Measurements from ENCODE around the gene DET1.
A peak's percentile ranks its signal among the peaks of the same experiment; 100 is the strongest.

DET1 gene

DNA sequence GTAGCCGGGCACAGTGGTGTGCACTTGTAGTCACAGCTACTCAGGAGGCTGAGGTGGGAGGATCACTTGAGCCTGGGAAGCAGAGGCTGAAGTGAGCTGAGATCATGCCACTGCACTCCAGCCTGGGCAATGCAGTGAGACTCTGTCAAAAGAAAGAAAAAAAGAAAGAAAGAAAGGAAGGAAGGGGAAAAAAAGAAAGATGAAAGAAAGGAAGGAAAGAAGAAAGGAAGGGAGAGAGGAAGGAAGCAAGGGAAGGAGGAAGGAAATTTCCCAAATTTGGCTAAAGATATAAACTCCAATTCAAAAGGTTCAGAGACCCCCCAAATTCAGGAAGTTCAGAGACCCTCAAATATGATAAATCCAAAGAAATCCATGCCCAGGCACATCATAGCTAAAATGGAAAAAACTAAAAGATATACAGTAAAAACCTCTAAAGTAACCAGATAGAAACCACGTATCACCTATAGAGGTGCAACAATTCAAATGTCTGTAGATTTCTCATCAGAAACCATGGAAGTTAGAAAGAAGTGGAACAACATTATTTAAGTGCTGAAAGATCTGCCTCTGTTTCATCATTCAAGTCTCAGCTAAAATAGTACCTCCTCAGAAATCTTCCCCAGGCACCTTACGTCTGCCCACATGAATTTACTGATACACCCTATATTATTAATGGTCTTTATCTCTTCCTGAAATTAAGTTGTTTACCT, 10.7 kb downstream of the DET1 start:
- Histone ChIP-seq H3K9me3 (ENCODE audit: severe bottlenecking) (peaks cover 10% of the 10 kb centered on the region), H3K27me3 (ENCODE audit: insufficient read depth, low read depth, severe bottlenecking) (no peaks in the 10 kb centered on the region), H3K27ac (no peak overlapping the region), H3K4me3 (ENCODE audit: low read depth, low read length) (no peak overlapping the region), H3K36me3 (peaks cover 7% of the 10 kb centered on the region)
- TF ChIP-seq, protein P1, sequence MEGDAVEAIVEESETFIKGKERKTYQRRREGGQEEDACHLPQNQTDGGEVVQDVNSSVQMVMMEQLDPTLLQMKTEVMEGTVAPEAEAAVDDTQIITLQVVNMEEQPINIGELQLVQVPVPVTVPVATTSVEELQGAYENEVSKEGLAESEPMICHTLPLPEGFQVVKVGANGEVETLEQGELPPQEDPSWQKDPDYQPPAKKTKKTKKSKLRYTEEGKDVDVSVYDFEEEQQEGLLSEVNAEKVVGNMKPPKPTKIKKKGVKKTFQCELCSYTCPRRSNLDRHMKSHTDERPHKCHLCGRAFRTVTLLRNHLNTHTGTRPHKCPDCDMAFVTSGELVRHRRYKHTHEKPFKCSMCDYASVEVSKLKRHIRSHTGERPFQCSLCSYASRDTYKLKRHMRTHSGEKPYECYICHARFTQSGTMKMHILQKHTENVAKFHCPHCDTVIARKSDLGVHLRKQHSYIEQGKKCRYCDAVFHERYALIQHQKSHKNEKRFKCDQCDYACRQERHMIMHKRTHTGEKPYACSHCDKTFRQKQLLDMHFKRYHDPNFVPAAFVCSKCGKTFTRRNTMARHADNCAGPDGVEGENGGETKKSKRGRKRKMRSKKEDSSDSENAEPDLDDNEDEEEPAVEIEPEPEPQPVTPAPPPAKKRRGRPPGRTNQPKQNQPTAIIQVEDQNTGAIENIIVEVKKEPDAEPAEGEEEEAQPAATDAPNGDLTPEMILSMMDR (IDR thresholded peaks at IDR 0.05; ENCODE audit: low read depth, low read length) = no peak
- DNase-seq = no peak

DNA sequence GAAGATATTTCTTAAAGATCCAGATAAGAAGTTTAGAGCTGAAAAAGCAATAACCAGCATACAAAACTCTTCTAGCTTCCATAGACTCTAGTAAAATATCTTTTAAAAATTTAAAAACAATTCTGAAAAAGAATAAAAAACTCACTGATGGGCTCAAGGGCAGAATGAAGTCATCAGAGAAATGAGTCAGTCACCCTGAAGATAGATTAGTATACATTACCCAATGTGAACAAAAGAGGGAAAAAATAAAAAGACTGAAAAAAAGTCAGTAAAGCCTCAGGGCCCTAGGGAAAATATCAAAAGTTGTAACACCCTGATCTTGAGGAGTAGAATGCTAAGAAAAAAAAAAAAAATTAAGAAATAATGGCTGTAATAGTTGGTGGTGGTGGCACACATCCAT, 11.4 kb downstream of the DET1 start:
- H3K27ac ChIP-seq = no peak overlapping the region
- peaks cover 14% of the 10 kb centered on the region for H3K36me3 ChIP-seq
- no peak for DNase-seq
- no peak overlapping the region for H3K4me3 ChIP-seq (ENCODE audit: low read depth, low read length)
- peaks cover 10% of the 10 kb centered on the region for H3K9me3 ChIP-seq (ENCODE audit: severe bottlenecking)
- H3K27me3 ChIP-seq (ENCODE audit: insufficient read depth, low read depth, severe bottlenecking) = no peaks in the 10 kb centered on the region
- TF ChIP-seq, protein P1 (IDR thresholded peaks at IDR 0.05; ENCODE audit: low read depth, low read length) = no peak

DNA sequence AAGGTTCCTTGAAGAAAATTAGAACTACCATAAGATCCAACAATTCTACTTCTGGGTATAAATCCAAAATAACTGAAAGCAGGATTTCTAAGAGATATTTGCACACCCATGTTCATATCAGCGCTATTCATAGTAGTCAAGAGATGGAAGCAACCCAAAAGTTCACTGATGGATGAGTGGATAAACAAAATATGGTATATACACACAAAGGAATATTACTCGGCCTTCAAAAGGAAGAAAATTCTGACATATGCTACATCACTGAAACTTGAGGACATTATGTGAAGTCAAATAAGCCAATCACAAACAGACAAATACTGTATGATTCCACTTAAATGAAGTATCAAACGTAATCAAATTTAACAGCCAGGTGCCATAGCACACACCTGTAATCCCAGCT, 13.1 kb downstream of the DET1 start:
- H3K27ac ChIP-seq = no peak overlapping the region
- peaks cover 10% of the 10 kb centered on the region for H3K9me3 ChIP-seq (ENCODE audit: severe bottlenecking)
- peaks cover 17% of the 10 kb centered on the region for H3K36me3 ChIP-seq
- no peak overlapping the region for H3K4me3 ChIP-seq (ENCODE audit: low read depth, low read length)
- no peaks in the 10 kb centered on the region for H3K27me3 ChIP-seq (ENCODE audit: insufficient read depth, low read depth, severe bottlenecking)
- TF ChIP-seq, protein P1 (IDR thresholded peaks at IDR 0.05; ENCODE audit: low read depth, low read length) = no peak
- DNase-seq = no peak

DNA sequence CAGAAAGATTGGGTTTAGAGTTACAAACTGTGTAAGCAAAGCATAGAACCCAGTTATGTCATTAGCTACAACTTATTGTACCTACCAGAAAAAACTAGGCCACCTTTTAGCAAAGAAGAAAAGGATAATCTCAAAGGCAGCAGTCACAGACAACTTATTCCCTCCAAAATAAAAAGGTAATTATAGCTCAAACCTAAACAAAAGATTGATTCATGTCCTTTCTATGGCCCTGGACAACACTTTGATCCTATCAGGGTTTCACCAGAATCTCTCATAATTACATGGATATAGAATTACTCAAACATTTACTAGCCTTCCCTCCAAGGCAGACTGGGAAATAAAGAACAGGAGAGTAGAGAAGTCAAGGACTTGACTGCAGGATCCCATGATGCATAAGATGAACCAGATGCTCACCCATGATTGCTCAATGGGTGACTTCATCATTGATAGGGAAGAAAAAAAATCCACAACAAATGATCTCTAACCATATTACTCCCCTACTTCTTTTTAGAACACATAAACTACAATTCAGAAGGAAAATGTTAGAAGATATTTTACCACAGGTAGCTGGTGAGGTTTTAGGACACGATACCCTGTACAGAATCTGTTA, 17.4 kb downstream of the DET1 start:
- no peak for DNase-seq
- Histone ChIP-seq H3K4me3 (ENCODE audit: low read depth, low read length) (no peak overlapping the region), H3K27me3 (ENCODE audit: insufficient read depth, low read depth, severe bottlenecking) (no peaks in the 10 kb centered on the region), H3K9me3 (ENCODE audit: severe bottlenecking) (peaks cover 5% of the 10 kb centered on the region), H3K36me3 (peaks cover 46% of the 10 kb centered on the region), H3K27ac (peak overlapping the region; percentile 45)
- TF ChIP-seq, protein P1 (IDR thresholded peaks at IDR 0.05; ENCODE audit: low read depth, low read length) = no peak

DNA sequence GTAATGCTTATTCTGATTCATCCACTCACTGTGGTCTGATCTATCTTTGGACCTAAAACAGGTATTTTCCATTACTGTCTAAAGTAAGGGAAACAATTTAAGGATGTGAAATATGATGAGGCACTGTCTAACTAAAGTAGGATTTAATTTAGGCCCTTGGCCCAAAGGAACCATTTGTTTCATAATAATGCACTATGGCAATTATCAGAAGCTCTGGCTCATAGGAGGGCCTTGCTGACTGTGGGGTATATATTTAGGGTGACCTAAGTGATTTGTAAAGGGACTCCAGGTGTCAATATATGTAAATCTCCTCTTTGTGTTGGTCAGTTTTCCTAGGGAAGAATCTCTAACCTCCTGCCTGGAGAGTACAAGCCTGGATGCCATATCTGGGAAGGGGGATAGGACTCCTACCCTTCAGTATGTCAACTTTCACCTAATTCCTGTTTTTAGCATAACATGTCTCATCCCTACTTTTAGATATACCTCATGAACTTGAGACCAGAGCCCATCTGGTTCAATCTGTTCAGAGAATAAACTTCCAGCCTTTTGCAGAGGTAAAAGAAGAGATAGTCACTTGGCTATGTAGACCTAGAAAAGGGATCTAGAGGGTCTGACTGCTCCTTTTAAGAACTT, 20.1 kb downstream of the DET1 start:
- H3K36me3 ChIP-seq = peaks cover 45% of the 10 kb centered on the region
- H3K27ac ChIP-seq = no peak overlapping the region
- TF ChIP-seq, protein P1 (IDR thresholded peaks at IDR 0.05; ENCODE audit: low read depth, low read length) = no peak
- H3K4me3 ChIP-seq (ENCODE audit: low read depth, low read length) = no peak overlapping the region
- peaks cover 6% of the 10 kb centered on the region for H3K9me3 ChIP-seq (ENCODE audit: severe bottlenecking)
- no peak for DNase-seq
- H3K27me3 ChIP-seq (ENCODE audit: insufficient read depth, low read depth, severe bottlenecking) = no peaks in the 10 kb centered on the region
